Measurements from ENCODE around the gene MPP3. TPM values are rescaled to one million over a fixed set of nuclear protein-coding genes. Genes with fewer than 3 reads are reported as not detected.

Gene MPP3
- total and polyA plus RNA-seq, 10 of the 15 experiments (the other 5 are each of a cell fraction or from before 2014, with no cell fraction given) = not detected

GRCh38 chr17:43758086-43758485, 74.9 kb downstream of the MPP3 start (continued):
- TF ChIP-seq PKNOX1 (IDR thresholded peaks at IDR 0.05) (no peak), SRF (IDR thresholded peaks at IDR 0.05; ENCODE audit: low read depth in 2 of 2, low read length in 2 of 2) (no peak), MTA3 (IDR thresholded peaks at IDR 0.05; ENCODE audit: borderline replicate concordance, low read length) (no peak), ZNF687 (IDR thresholded peaks at IDR 0.05) (no peak), HDAC6 (IDR thresholded peaks at IDR 0.05; ENCODE audit: unreplicated experiment) (no peak), BCL11A (IDR thresholded peaks at IDR 0.05; ENCODE audit: low read depth, low read length) (no peak)

GRCh38 chr17:43757171-43757660, 75.7 kb downstream of the MPP3 start:
- Histone ChIP-seq H3K9ac (ENCODE audit: control insufficient read depth, insufficient read depth, low read length) (no peak overlapping the region), H3K4me3 (no peak overlapping the region), H4K20me1 (ENCODE audit: control insufficient read depth, insufficient read depth) (no peaks in the 10 kb centered on the region), H3K27me3 (replicated peaks in 1 of 2; ENCODE audit: control insufficient read depth in 2 of 2, insufficient read depth in 2 of 2, low read length in 1 of 2) (peaks cover 5 to 6% of the 10 kb centered on the region in 2 experiments), H3K79me2 (ENCODE audit: control insufficient read depth, insufficient read depth, low read length) (no peaks in the 10 kb centered on the region), H2AFZ (ENCODE audit: control insufficient read depth, low read depth, low read length) (no peak overlapping the region), H3K9me3 (replicated peaks; ENCODE audit: control insufficient read depth, insufficient read depth, low read length) (no peaks in the 10 kb centered on the region), H3K27ac (ENCODE audit: control insufficient read depth, insufficient read depth) (no peak overlapping the region), H3K36me3 (ENCODE audit: control insufficient read depth in 2 of 2, insufficient read depth in 2 of 2, low read length in 1 of 2) (no peaks in the 10 kb centered on the region), H3K4me1 (ENCODE audit: control insufficient read depth, insufficient read depth, low read length) (no peaks in the 10 kb centered on the region), H3K4me2 (ENCODE audit: control insufficient read depth, insufficient read depth) (no peak overlapping the region)
- intact Hi-C loops (cut with micrococcal nuclease; ENCODE audit: unreplicated experiment) (no loop called here), in situ Hi-C loops (cut with MboI) (no loop called here)
- no peak for TF ChIP-seq SUPT20H (IDR thresholded peaks at IDR 0.05; ENCODE audit: borderline replicate concordance, control insufficient read depth, low read depth, low read length)
- ChIA-PET POLR2A (no interaction called here), RAD21 (ENCODE audit: unreplicated experiment) (interaction anchor here (0.6 to 11.0 kb wide), 3 partner anchors 10 to 61 kb away, joined by 3 to 171 read pairs (median 4); no protein-coding TSS in a partner anchor), CTCF (interaction anchor here (4.8 to 14.6 kb wide), 3 partner anchors 10 to 181 kb away, joined by 24 to 515 read pairs (median 134); no protein-coding TSS in a partner anchor), SMC1A (ENCODE audit: uncharacterized antibody, unreplicated experiment) (interaction anchor here (1.0 to 7.4 kb wide), 3 partner anchors 60 to 180 kb away, joined by 5 to 171 read pairs (median 11); no protein-coding TSS in a partner anchor)
- BruUV-seq (replicated peaks) = no TSS peak
- 39% methylated on average over 8 of the region's 8 CpGs for WGBS (ENCODE audit: insufficient coverage, insufficient replicate concordance, low lambda C conversion rate, missing lambda C conversion rate)
- ATAC-seq (no peak), FAIRE-seq (no peak), DNase-seq (ENCODE audit: low read depth, low spot score) (no peak)

Data from GM12878 (cell line).